ENCODE data around the gene CCL19. TPM values are rescaled to one million over a fixed set of nuclear protein-coding genes. Genes with fewer than 3 reads are reported as not detected.

Gene CCL19
- total RNA-seq, 2 donors from 2014 or later, result 5.4 to 8.0 TPM

GRCh38 chr9:34651876-34652601 is 39.0 kb downstream of the CCL19 start, which contains the start of gene IL11RA:
Gene IL11RA (plus strand): TSS chr9:34652185. CDS start chr9:34655218, 3,033 bp downstream.
- DNase-seq (ENCODE audit: low spot score) (peak; percentile 50), ATAC-seq (ENCODE audit: insufficient number of reproducible peaks, low FRiP score, low read depth) (peak; percentile 42)
- Histone ChIP-seq H3K27me3 (replicated peaks; ENCODE audit: insufficient read depth) (no peaks in the 10 kb centered on the region), H3K4me3 (peak within 1 kb of the TSS; percentile 67), H3K4me1 (ENCODE audit: control insufficient read depth in 1 of 2, low read depth in 2 of 2) (peaks cover 41 to 76% of the 10 kb centered on the region in 2 donors), H3K36me3 (peaks cover 18% of the 10 kb centered on the region), H3K27ac (peak within 1 kb of the TSS; percentile 85 to 92), H3K9me3 (no peaks in the 10 kb centered on the region)
- TF ChIP-seq CTCF (IDR thresholded peaks at IDR 0.05), result no peak

DNA sequence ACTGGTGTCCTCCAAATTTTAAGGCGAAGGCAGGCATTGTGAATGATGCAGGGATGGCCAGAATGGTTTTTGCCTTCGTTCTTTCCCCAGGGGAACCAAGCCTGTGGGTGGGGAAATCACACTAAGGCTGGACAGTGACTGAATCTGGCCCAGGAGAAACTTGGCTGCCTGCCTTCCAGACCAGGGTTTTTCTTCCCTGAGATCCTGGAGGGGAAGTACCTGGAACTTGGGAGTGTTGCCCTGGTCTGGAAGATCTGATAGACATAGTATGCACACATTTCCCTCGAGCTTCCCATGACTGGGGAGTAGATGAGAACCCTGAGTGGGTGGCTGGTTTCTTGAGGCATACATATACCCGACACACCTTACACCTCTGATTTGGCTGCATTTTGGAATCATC is 39.8 kb downstream of the CCL19 start:
- Histone ChIP-seq H3K27ac (peak overlapping the region; percentile 85 to 92), H3K4me3 (peak overlapping the region; percentile 67), H3K9me3 (no peaks in the 10 kb centered on the region), H3K4me1 (ENCODE audit: control insufficient read depth in 1 of 2, low read depth in 2 of 2) (peaks cover 41 to 76% of the 10 kb centered on the region in 2 donors), H3K36me3 (peaks cover 16% of the 10 kb centered on the region), H3K27me3 (replicated peaks; ENCODE audit: insufficient read depth) (no peaks in the 10 kb centered on the region)
- DNase-seq (ENCODE audit: low spot score) (no peak), ATAC-seq (ENCODE audit: insufficient number of reproducible peaks, low FRiP score, low read depth) (no peak)
- no peak for TF ChIP-seq CTCF (IDR thresholded peaks at IDR 0.05)

GRCh38 chr9:34650816-34651215 is 40.3 kb downstream of the CCL19 start:
- TF ChIP-seq CTCF (IDR thresholded peaks at IDR 0.05), result no peak
- H3K27ac ChIP-seq, result peak overlapping the region; percentile 85 to 92
- no peaks in the 10 kb centered on the region for H3K27me3 ChIP-seq (replicated peaks; ENCODE audit: insufficient read depth)
- no peak overlapping the region for H3K4me3 ChIP-seq
- no peaks in the 10 kb centered on the region for H3K9me3 ChIP-seq
- no peak for DNase-seq (ENCODE audit: low spot score)
- peaks cover 16% of the 10 kb centered on the region for H3K36me3 ChIP-seq
- H3K4me1 ChIP-seq (ENCODE audit: control insufficient read depth in 1 of 2, low read depth in 2 of 2), result peaks cover 45 to 77% of the 10 kb centered on the region in 2 donors
- no peak for ATAC-seq (ENCODE audit: insufficient number of reproducible peaks, low FRiP score, low read depth)

GRCh38 chr9:34648673-34649072 is 42.4 kb downstream of the CCL19 start:
- Histone ChIP-seq H3K4me1 (ENCODE audit: control insufficient read depth in 1 of 2, low read depth in 2 of 2) (peaks cover 29 to 56% of the 10 kb centered on the region in 2 donors), H3K9me3 (no peaks in the 10 kb centered on the region), H3K36me3 (peaks cover 16% of the 10 kb centered on the region), H3K4me3 (no peak overlapping the region), H3K27ac (no peak overlapping the region), H3K27me3 (replicated peaks; ENCODE audit: insufficient read depth) (no peaks in the 10 kb centered on the region)
- ATAC-seq (ENCODE audit: insufficient number of reproducible peaks, low FRiP score, low read depth) (no peak), DNase-seq (ENCODE audit: low spot score) (no peak)
- no peak for TF ChIP-seq CTCF (IDR thresholded peaks at IDR 0.05)

GRCh38 chr9:34647651-34648050 is 43.4 kb downstream of the CCL19 start:
- no peak for ATAC-seq (ENCODE audit: insufficient number of reproducible peaks, low FRiP score, low read depth)
- Histone ChIP-seq H3K4me3 (peak overlapping the region; percentile 79), H3K27me3 (replicated peaks; ENCODE audit: insufficient read depth) (no peaks in the 10 kb centered on the region), H3K27ac (peak overlapping the region; percentile 79 to 80), H3K36me3 (peaks cover 16% of the 10 kb centered on the region), H3K4me1 (ENCODE audit: control insufficient read depth in 1 of 2, low read depth in 2 of 2) (peaks cover 19 to 45% of the 10 kb centered on the region in 2 donors), H3K9me3 (no peaks in the 10 kb centered on the region)
- no peak for TF ChIP-seq CTCF (IDR thresholded peaks at IDR 0.05)
- DNase-seq (ENCODE audit: low spot score), result no peak
